Myocyte (in vitro differentiated cells): ENCODE results near the gene MRPL54. TPM values are rescaled to one million over a fixed set of nuclear protein-coding genes. Genes with fewer than 3 reads are reported as not detected.

Experiments
- DNase-seq: peaks from one replicate; pipeline ENCODE4 v3.0.0-alpha.2; 2012; ENCODE audit warnings: low read depth
- polyA plus RNA-seq: library from polyadenylated mRNA; unstranded; fragments of >200 nt; gene quantifications from one replicate; pipeline ENCODE4 v1.2.1, GENCODE V29; 2012; ENCODE audit warnings: missing spikeins
- total RNA-seq: library from RNA; depleted of rRNA; stranded (reverse); fragments of >200 nt; gene quantifications from 2 replicates; pipeline ENCODE4 v1.2.3, GENCODE V29; 2014

Gene MRPL54
- total RNA-seq = 30.4 and 41.9 TPM in 2 replicates
- polyA plus RNA-seq = 64.7 TPM

DNA sequence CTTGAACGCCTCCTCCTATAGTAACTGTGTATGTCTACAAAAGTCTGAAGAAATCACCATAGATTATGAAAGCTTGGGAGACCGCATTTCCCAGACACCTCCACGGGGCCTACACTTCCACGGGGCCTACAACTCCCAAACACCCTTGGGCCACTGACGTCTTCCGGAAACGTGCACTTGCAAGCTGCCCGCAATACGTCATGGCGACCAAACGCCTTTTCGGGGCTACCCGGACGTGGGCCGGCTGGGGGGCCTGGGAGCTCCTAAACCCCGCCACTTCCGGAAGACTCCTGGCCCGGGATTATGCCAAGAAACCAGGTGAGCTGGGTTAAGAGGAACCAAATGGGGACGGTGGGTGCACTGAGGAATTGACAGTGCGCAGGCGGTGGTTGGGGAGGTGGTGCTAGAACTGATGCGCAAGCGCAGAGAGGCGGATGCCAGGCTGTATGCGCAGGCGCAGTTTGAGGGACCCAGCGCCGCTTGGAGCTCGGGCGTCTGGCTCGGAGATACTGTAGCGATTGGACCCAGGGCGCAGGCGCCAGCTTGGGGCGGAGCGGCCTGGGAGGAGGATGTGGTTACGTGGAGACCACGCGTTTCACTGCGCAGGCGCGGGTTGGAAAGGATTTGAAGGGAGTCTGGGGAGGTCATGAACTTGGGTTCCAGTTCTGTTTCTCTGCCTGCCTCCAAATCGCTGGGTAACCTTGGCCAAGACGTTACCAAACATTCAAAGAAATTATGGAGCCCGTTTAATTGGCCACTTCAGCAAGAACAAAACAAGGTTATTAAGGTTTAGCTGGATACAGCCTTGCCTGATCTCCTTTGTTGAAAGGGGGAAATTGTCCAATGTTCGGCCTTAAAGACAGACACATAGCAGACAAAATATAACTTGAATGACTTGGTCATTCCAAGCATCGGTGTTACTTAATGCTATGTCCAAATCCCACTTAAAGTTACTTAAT lies at the start of gene MRPL54:
Gene MRPL54 (plus strand): TSS at position 182 of the 959 bp plus-strand sequence. CDS start 19 bp downstream, at position 201.
- DNase-seq = peak; percentile 99

DNA sequence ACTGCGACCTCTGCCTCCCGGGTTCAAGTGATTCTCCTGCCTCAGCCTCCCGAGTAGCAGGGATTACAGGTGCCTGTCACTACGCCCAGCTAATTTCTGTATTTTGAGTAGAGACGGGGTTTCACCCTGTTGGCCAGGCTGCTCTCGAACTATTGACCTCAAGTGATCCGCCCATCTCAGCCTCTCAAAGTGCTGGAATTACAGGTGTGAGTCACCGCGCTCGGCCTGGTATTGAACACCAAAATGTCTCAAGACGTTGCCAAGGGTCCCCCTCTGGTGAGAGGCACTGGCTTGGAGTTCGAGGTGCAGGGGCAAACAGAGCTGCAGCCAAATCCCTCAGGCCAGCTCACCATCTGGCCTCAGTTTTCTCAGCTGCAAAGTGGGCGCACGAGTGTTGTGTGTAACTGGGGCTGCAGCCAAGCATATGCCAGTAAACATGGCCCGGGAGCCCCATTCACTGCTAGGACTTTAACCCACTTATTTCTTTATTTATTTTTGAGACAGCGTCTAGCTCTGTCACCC lies 46.3 kb upstream of the MRPL54 start:
- no peak for DNase-seq

DNA sequence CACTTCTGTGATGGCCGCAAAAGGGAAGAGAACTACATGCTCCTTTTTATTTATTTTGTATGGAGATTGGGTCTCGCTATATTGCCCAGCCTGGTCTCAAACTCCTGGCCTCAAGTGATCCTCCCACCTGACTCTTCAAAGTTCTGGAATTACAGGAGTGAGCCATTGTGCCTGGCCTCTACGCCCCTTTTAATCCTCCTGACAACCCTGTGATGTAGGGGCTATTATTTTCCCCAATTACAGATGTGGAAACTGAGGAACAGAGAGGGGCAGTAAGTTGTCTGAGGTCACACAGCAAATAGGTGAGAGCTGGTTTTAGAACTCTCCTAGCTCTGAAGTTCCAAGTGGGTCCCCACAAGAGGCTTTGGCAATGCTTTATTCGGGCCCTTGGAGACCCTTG lies 42.6 kb upstream of the MRPL54 start:
- no peak for DNase-seq

DNA sequence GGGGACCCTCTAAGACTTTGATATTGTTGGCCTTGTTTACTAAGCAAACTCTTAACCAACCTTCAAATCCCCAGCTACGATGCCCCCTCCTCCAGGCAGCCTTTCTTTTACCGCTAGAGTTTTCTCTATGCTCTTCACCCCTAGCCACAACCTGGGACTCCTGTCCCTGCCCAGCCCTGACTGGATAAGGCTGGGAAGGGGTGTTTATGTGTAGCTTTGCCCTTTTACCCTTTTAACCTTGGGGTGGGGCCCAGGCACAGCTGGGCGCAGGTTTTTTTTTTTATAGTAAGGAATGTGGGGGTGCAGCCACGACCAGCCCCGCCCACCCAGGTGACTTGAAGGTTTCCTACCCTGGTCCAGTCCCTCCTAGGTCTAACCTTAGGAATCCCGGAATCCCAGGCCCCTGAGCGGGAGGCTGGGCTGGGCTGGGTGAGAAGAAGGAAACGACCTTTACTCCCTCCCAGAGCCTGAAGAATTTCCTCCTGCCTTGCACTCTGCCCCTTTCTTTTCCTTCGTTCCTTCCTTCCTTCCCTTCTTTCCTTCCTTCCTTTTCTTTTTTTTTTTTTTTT lies 42.0 kb upstream of the MRPL54 start:
- no peak for DNase-seq

DNA sequence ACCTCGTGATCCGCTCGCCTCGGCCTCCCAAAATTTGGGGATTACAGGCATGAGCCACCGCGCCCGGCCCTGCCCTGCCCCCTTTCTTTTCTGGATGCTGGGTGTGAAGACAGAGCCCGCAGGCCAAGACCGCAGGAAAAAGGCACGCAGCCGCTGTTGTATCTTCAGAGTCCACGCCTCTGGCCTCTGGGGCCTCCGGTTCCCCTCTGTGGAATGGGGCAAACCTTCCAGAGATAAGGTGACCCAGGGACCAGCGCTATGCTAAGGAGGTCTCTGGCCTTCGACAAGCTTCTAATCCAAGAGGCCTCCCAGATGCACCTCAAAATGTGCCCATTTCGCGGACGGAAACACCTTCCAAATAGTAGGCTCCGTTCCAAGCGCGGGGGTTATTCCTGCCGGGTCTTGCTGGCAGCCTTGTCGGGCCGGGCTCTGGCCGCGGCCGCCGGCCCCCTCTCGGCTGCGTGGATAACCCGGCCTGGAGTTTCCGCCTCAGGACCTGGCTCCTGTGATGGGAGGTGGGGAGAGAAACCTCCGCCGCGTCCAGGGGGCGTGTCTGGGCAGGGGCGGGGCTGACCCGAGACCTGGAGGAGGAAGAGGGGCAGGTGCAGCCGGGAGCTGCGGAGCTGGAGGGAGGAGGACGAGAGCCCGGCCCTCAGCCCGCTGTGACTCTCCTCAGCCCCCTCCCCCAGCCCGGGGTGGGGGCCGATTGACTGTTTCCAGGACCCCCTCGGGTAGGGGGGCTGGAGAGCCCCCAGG lies 41.2 kb upstream of the MRPL54 start:
- peak; percentile 78 for DNase-seq

DNA sequence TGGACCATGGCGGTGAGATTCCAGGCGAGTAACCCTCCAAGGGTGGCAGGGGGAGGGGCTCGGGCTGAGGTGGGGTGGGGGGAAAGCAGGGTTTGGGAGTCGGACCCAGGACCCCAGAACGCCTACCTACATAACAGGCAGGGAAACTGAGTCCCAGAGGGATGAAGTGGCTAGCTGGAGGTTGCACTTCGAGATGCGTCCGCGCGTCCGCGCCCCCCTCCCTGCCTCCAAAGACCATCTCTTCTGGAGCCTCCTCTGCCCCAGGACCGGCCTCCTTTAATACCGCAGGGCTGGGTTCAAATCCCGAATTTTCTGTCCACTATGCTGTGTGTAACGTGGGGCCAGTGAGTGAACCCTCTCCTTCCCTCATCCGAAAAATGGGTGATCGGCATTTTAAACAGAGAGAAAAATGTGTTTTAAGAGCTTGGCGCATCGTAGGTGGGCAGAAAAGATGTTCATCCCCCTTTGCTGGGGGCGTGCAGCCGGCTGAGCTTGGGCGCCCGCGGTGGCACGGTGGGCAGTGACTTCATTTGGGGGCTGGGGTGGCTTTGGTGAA lies 40.5 kb upstream of the MRPL54 start:
- no peak for DNase-seq

DNA sequence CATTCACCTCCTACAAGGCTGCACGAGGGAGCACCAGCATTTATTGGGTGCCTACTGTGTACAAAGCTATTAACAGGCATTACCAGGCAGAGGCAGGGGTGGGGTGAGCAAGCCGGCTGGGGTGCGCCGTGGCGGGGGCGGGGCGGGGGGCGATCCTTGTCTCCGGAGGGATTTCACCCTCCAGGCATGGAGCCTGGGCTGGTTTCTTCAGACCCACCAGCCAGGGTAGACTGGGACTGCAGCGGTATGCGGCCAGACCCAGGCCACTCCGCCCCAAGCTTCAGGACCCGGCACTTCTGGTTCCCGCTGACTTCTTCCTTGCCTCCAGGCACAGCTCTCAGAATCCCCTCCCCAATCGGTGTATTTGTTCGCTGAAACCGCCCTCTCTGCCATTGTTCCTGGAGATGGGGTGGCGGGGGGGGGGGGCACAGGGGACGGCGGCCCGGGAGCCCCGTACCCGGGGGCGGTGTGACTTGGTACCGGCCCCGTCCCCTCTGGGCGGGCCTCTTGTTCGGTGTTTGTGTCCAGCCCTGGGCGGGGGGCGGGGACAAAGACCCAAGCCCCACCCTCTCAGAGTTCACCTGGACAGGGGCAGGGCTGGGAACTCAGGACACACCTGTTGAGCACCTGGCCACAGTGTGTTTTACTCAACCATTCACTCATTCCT lies 39.9 kb upstream of the MRPL54 start:
- no peak for DNase-seq

DNA sequence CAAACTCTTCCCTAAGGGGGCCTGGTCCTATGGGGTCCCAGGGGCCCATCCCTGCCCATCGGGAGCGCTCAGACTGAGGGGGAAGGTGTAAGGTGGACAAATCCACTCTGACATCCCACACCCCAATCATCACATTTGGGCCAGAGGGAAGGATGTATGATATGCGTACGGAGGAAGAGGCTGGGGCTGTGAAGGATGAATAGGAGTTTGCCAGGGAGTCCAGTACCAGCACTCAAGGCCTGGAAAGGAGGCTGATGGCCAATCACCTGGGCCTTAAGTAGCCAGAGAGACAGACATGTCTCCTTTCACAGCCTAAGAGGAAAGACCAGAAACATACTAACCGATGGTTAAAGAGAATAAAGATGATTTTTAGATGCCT lies 39.4 kb upstream of the MRPL54 start:
- no peak for DNase-seq

DNA sequence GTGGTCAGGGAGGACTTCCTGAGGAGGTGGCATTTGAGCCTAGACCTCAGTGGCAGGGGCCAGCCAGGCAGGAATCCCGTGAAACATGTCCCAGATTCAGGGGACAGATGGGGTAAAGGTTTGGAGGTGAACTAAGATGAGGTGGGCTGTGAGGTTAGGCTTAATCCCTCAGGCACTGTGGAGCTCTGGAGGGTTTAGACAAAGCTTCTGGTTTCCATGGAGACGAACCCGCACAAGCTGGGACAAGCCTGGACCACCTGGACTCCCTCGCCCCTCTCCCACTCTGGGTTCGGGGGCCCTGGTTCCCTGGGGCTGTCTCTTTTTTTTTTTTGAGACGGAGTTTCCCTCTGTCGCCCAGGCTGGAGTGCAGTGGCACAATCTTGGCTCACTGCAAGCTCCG lies 38.6 kb upstream of the MRPL54 start:
- no peak for DNase-seq

DNA sequence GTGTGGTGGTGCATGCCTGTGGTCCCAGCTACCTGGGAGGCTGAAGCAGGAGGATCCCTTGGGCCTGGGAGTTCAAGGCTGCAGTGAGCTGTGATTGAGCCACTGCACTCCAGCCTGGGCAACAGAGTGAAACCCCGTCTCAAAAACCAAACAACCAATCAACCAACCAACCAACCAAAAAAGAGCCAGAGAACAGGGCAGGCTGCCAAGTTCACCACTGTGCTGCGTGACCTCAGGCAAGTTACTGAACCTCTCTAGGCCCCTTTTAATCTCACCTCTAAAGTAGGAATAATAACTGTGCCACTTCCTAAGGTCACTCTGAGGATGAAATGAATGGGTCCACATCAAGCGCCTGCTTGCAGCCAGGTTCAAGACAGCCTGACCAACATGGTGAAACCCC lies 37.4 kb upstream of the MRPL54 start:
- DNase-seq = no peak

DNA sequence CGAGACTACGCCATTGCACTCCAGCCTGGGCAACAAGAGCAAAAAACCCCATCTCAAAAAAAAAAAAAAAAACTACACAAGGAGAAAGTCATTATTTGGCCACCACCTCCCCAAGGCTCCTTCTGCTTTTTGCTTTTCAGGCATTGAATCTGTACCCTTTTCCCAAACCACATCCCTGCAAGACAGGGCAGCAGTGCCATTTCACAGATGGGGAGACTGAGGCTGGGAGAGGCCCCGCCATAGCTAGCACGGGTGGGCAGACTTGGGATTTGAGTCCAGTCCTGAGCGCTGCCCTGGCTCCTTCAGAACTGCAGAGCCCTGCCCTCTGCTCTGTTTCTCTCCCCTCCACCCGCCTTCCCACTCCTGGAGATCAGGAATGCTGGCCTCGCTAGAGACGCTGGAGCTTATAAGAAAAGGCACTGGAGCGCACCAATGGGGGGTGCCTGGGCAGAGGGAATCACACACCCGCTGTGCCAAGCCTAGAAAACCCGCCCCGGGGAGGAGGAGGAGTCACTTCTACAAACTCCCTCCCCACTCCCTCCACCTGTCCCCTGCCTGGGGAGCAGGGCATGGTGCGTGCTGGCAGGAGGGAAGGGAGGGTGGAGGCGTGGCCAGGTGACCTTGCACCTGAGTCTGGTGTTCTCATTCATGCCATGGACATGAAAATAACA lies 36.7 kb upstream of the MRPL54 start:
- no peak for DNase-seq

DNA sequence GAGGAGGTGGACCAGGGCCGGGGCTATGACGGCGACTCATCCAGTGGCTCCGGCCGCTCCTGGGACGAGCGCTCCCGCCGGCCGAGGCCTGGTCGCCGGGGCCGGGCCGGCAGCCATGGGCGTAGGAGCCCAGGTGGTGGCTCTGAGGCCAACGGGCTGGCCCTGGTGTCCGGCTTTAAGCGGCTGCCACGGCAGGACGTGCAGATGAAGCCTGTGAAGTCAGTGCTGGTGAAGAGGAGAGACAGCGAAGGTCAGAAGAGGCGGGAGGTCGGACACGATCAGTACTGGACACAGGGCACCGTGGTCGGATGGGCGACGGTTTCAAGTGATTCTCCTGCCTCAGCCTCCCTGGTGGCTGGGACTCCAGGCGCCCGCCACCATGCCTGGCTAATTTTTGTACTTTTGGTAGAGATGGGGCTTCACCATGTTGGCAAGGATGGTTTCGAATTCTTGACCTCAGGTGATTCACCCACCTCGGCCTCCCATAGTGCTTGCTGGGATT lies 32.0 kb upstream of the MRPL54 start:
- DNase-seq = no peak

DNA sequence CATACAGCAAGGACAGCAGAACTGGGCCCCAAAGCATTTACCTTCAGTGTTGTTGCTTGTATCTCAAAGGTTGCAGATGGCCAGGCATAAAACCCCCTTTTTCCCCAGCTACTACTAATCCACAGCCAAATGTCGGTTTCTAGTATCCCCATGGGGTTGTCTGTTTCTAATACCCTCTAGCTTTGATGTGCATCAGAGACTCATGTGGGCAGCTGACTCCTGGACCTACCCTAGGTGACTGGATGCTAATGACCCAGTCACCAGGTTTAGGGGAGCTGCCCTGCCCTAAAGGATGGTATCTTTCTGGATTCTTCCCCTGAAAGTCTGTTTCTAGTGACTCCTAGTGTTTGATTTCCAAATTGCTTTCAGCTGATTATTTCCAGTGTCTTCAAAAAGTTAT lies 30.4 kb upstream of the MRPL54 start:
- DNase-seq = no peak

DNA sequence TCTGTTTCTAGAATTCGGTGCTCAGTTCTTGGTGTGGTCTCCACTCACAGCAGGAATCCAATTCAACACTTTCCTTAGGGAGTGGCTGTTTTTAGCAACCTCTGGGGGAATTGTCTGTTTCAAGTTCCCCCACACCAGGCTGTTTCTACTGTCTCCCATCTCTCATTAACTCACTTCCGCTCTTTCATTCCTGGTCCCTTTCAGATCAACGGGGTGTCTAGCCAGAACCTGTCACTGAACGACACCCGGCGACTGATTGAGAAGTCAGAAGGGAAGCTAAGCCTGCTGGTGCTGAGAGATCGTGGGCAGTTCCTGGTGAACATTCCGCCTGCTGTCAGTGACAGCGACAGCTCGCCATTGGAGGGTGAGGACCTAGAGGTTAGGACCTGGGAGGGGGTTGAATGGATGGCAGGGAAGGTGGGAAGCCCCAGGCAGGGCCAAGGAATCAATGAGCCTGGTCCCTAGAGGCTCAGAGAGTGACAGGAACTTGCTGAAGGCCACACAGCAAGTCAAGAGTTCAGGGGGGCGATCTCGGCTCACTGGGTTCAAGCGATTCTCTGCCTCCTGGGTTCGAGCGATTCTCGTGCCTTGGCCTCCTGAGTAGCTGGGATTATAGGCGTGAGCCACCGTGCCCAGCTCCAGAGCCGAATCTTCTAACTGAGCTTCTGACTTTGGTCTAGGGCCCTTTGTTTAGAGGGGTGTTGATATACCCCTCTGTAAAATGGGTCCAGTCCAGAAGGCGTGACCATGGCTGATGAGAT lies 28.8 kb upstream of the MRPL54 start:
- no peak for DNase-seq

DNA sequence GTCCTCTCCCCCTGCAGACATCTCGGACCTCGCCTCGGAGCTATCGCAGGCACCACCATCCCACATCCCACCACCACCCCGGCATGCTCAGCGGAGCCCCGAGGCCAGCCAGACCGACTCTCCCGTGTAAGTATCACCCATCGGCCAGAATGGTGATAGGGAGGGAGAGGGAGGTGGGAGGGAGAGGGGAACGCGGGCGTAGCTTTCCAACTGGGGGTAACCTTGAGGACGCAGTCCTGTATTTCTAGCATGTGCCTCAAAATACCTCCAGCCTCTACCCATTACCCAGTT lies 28.2 kb upstream of the MRPL54 start:
- DNase-seq = no peak

DNA sequence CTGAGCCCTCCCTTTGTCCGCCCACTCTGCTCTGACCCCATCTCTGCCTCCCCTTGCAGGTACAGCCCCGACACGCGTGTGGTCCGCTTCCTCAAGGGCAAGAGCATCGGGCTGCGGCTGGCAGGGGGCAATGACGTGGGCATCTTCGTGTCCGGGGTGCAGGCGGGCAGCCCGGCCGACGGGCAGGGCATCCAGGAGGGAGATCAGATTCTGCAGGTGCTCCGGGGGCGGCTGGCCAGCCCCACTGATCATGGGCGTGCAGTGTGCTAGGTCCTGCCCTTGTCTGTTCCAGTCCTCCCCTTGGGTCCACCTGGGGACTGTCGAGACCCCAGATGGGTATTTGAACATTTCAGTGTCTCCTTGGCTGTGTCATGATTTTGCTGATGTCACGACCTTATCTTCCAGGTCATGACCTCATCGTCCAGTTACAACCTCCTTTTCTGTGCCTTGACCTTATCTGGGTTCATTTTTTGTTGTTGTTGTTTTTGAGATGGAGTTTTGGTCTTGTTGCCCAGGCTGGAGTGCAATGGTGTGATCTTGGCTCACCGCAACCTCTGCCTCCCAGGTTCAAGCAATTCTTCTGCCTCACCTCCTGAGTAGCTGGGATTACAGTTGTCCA lies 26.3 kb upstream of the MRPL54 start:
- DNase-seq = no peak

DNA sequence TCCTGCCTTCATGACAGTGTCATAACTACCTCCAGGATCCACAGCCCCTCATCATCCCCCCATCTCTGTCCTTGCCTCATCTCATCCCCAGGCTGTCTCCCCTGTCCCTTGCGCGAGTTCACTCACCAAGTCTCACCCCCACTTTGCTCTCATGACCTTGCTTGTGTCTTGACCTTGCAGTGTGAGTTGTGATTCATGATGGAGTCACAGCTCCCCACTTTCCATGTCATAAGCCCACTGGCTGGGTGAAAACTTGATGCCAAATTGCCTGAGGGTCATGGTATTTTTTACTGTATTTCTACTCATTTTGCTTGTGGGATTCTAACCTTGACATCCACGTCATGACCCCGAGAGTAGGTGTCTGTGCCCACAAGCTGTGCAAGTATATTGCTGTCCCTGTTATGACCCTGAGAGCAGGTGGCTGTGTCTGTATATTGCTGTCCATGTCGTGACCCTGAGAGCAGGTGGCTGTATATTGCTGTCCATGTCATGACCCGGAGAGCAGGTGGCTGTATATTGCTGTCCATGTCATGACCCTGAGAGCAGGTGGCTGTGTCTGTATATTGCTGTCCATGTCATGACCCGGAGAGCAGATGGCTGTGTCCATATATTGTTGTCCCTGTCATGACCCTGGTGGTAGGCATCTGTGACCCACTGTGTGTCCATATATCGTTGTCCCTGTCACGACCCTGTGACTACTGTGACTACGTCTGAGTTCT lies 24.8 kb upstream of the MRPL54 start:
- DNase-seq = no peak

DNA sequence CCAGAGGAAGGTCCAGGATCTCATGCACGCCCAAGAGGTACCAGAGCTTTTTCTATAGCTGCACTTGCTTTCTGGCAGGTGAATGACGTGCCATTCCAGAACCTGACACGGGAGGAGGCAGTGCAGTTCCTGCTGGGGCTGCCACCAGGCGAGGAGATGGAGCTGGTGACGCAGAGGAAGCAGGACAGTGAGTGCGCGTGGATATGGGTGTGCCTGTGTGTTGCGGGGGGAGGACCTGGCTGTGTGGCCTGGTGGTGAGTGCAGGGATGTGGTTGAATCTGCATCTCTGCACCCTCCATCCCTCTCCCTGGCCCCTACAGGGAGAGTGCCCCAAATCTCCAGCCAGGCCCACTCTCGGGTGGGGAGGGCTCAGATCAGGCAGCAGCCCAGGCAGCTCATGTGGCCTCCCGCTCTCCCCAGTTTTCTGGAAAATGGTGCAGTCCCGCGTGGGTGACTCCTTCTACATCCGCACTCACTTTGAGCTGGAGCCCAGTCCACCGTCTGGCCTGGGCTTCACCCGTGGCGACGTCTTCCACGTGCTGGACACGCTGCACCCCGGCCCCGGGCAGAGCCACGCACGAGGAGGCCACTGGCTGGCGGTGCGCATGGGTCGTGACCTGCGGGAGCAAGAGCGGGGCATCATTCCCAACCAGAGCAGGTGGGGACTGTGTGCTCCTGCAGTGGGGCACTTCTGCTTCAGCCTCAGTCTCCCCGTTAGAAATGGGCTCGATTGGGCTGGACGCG lies 23.8 kb upstream of the MRPL54 start:
- DNase-seq = no peak
